Stimulated activated CD8-positive, alpha-beta memory T cell treated with anti-CD3 and anti-CD28 coated beads, Interleukin-15, amount 100 ng/mL, for 4 hours (primary cell): ENCODE measurements around the gene GORAB.
A peak's percentile ranks its signal among the peaks of the same experiment; 100 is the strongest.

Experiments used
- DNase-seq, 2 donors: peaks; one replicate each; pipeline ENCODE4 v3.0.0-alpha.2; 2020; ENCODE audit warnings: low read depth in 2 of 2

Gene GORAB

GRCh38 chr1:170531758-170532657 is at the start of gene GORAB:
Gene GORAB, plus strand, starts transcription at chr1:170532166. Its CDS starts 58 bp downstream, at chr1:170532224.
- DNase-seq = peak; percentile 63 to 69

DNA sequence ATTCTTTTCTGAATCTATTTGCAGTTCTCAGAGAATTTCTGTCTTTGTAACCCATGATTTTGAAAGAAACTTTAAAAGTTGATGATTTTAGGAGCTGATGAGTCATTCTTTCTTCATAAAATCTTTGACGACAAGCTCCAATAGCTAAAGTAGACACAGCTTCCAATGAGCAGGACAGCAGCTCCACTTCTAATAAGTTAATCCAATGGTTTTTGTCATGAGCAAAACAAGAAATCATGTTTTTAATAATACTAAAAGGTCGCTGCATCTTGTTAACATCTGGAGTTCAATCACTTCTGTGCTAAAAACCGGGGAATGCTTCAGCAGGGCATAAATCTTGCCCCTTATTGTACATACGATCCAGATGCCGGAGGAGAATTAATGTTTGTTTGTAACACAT is 48.9 kb upstream of the GORAB start:
- DNase-seq = no peak

DNA sequence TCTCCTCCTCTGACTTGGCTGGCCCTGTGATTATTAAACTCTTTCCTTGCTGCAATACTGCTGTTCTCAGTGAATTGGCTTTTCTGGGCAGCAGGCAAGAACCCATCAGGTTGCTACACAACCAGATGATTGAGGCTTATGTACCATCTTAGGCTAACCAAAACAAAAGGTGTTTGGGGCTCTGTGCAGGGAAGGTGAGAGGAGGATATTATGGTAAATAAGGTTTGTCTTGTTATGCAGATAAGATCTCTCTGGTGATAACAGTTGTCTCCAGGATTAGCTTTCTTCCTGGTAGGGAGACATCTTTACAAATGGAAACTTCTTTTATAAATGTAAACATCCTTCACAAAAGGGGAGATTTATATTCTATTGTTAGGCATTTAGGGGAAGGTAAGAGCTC is 44.5 kb upstream of the GORAB start:
- no peak for DNase-seq

DNA sequence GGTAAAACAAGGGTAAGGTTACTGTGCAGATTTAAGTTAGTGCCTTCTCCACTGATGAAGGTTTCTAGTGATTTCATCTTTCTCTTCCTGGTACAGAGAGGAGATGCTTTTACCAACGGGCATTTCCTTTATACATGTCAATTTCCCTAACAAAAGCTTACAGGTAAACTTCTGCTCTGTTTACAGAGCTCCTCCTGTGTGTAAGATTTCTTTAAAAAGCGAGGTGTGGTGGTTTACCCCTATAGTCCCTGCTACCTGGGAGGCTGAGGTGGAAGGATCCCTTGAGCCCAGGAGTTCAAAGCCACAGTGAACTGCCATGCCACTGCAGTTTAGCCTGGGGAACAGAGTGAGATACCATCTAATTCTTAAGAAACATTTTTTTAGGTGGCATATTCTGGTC is 40.7 kb upstream of the GORAB start:
- DNase-seq = no peak

DNA sequence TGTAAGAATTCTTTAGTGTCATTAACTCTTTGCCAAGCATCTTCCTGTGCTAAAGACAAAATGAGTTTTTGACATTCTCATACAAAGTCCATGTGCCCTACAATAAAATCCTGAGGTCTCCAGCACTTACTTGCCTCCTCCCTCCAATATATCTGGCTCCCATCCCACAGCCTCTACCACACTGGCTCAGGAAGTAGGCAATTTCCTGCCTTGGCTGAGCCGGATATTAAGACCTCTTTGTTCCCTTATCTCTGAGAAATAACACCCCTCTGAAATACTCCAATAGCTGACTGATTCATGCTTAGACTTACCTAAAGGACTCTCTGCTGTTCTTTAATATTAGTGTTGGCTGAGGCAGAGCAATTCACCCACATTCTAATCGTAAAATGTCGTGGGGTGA is 37.6 kb upstream of the GORAB start:
- no peak for DNase-seq

- DNase-seq = no peak
Observed at GRCh38 chr1:170495006-170495405, 37.0 kb upstream of the GORAB start.

DNA sequence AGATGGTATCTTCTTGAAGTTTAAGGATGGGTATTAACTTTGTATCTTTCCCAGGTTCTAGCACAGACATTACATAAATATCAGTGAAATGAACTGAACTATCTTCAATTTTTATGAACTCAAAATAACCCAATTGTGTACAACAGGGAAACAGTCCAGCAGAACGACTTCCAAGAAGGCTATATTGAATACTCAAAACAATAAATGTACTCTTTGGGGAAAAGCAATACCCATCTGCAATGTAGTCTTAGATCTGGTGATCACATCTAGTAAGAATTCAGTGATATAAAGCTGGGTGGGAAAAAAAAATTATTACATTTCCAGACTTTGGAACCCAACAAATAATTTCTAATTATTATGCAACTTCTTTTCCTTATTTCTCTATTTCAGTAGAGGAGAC is 33.1 kb upstream of the GORAB start:
- DNase-seq = no peak

- no peak for DNase-seq
Observed at GRCh38 chr1:170503665-170504064, 28.3 kb upstream of the GORAB start.

DNA sequence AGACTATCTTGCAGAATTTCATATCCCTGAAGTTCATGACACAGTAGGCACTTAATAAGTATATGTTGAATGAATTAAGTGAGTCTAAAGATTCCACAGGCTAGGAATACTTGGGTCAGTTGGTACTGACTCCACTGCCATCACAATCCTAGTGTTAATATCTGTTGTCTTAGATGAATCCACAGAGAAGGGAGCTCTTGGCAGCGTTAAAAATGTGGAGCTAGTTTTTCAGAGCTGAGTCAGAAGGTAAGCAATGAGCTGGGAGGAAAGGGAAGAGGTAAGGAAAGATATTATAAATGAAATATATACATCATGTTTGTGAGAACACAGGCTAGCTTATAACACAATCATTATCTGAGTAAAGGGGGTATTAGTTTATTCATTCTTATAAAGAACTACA is 21.8 kb upstream of the GORAB start:
- DNase-seq = no peak

GRCh38 chr1:170511038-170511437 is 20.9 kb upstream of the GORAB start:
- no peak for DNase-seq

DNA sequence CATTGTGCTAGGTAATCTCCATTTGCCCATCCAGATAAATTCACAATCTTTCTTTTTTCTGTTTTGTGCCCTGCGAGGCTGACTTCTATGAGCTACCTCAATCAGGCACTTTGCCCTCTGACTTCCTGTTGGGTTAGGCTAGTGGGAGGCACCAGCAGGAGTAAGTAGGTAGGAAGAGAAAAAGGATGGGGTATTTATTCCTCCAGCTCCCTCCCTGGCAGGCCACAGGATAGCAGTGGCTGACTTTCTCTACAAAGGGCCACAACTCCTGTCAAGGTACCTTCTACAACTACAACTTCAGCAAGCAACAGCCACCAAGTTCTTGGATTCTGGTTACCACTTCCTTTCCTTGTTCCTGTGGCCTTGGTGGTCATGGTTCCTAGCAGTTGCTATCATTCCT is 18.8 kb upstream of the GORAB start:
- DNase-seq = no peak

- no peak for DNase-seq
Observed at GRCh38 chr1:170518185-170518834, 13.7 kb upstream of the GORAB start.

DNA sequence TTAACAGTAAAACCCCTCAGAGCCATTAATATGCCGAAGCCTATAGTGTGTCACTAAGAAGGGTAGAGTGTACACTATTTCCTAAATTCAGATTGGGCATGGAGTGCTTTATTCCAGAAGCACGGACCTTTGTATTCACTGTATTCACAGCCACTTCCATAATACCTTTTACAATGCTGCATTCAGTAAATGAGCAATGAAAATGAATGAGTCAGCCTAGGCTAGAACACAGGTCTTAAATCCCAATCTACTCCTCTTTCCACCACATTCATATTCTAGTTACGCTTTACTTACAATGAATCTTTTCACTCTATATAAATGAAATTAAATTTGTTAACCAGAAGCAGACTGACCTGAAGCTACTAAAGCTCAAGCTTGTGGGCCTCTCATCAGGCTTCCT is 13.0 kb upstream of the GORAB start:
- no peak for DNase-seq

- DNase-seq = no peak
Observed at GRCh38 chr1:170520601-170521000, 11.4 kb upstream of the GORAB start.

- DNase-seq = no peak
Observed at GRCh38 chr1:170521818-170522217, 10.1 kb upstream of the GORAB start.

DNA sequence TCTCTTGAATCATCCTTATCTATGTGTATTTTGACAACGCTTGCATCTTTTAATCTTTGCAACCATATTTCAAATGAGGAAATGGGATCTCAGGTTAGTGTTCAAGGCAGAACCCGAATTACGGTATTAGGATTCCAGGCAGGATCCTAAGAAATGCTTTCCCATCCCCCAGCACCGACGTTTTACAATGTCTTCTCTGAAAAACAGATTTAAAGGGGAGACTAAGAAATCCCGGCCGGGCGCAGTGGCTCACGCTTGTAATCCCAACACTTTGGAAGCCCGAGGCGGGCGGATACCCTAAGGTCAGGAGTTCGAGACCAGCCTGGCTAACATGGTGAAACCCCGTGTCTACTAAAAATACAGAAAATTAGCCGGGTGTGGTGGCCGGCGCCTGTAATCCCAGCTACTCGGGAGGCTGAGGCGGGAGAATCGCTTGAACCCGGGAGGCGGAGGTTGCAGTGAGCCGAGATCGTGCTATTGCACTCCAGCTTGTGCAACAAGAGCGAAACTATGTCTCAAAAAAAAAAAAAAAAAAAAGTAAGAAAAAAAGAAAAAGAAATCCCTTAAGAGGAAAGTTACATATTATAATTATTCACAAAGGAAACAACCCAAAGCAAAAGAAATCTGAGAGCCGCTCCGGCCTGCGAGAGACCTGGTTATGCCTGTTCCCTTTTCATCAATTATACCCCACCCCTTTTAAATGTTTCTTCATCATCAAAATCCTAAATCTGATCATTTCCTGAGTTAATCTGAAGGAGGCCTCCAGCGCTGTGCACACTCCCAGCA is 801 bp upstream of the GORAB start:
- DNase-seq = no peak

GRCh38 chr1:170533298-170533697 is 1.3 kb downstream of the GORAB start:
- no peak for DNase-seq

- no peak for DNase-seq
Observed at GRCh38 chr1:170534626-170535147, 2.7 kb downstream of the GORAB start.

DNA sequence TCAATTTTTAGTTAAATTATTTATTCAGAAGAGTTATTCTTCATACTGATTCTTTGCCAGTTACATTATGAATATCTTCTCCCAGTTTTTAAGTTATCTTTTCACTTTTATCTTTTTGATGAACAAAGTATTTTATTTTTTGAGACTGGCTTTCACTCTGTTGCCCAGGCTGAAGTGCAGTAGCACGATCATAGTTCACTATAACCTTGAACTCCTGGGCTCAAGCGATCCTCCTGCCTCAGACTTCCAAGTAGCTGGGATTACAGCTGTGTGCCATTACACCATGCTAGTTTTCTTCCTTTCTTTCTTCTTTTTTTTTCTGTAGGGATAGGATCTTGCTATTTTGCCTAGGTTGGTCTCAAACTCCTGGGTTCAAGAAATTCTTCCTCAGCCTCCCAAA is 3.5 kb downstream of the GORAB start:
- DNase-seq = no peak

DNA sequence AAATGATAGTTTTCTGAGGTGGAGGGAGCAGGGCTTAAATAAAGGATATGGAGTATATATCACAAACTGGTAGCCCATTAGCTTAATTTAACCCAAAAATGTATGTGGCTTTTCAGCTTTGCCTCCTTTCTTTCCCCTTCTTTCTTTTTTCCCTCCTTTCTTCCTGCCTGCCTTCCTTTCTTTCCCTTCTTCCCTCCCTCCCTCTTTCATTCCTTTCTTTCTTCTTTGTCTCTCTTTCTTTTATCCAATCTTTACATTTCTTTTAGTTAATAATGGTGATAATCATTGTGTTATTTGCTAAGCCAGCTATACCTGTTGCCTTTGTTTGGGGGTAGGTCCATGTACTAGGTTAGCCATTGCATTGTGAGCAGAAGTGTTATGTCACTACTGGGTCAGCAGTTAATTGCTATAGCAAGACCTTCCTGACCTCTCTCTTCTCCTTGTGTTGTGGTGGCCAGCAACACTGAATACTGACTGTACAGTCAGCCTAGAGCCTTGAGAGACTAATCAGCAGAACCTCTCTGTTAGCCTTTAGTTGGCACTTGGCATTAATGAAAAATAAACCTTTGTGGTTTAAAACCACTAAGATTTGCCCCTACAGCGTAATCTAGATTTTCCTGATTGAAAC is 5.1 kb downstream of the GORAB start:
- no peak for DNase-seq

DNA sequence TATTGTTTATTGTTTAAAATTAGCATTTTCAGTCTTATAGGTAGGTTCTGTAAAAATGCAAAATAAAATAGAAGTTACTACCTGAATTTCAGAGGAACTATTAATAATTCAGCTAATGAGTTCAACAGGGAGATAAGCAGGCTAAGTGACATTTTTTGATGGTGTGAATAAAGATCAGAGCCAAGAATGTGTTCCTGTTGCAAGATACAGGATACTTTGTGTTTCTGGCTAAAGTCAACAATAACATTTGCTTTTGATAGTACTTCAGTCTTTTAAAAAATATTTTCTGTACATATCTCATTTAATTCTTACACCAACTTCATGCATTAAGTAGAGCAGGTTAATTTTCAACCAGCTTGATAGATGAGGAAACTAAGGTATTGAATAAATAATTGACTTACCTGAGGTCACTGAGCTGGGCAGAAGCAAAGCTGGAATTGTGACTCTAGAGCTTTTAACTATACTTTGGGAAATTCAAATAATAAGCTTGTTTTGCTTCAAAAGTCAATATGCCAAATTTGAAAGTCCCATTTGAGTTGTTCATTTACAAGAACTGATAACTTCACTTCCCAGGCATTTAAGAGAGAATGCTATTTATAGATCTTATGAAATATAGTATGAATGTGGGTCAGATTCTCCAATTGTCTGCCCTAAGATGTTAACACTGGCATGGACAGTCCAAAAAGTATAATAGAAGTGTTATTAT is 6.0 kb downstream of the GORAB start:
- DNase-seq = no peak
